Measurements from ENCODE around the gene LCE1B. TPM values are rescaled to one million over a fixed set of nuclear protein-coding genes. Genes with fewer than 3 reads are reported as not detected.

The LCE1B gene
- total and polyA plus RNA-seq, 4 experiments from 2014 or later: not detected

DNA sequence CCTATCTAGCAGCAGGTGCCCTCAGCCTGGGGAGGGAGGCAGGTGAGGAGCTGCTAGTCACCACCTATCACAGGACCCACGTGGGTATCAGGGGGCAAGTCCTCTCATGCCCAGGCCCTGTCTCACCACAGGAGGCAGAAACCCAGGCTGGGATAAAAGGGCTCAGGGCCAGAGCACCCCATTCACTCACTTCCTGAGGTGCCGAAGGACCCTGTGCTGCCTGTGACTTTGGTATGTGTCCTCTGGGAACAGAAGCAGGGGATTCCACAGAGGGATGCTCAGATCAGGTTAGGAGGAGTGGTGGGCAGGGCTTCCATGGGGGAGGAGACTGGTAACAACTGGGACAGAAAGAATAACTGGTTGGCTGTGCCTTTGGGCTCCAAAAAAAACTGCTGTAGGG lies 25.7 kb upstream of the LCE1B start, which contains the start of gene LCE1E:
LCE1E (plus strand) TSS at position 181 of the 400 bp plus-strand sequence. CDS start 1,043 bp downstream, outside the sequence.
- intact Hi-C loops (cut with micrococcal nuclease): no loop called here
- Mint-ChIP-seq H3K4me3 (no peak within 1 kb of the TSS), H3K9me3 (no peaks in the 10 kb centered on the region), H3K36me3 (no peaks in the 10 kb centered on the region), H3K27me3 (peaks cover 15 to 46% of the 10 kb centered on the region in 2 donors), H3K27ac (no peak within 1 kb of the TSS), H3K4me1 (no peaks in the 10 kb centered on the region)
- Histone ChIP-seq H3K9me3 (ENCODE audit: control insufficient read depth in 1 of 2, low read length in 2 of 2) (no peaks in the 10 kb centered on the region), H3K36me3 (ENCODE audit: insufficient read depth, low read length) (no peaks in the 10 kb centered on the region), H3K4me1 (ENCODE audit: insufficient read depth, low read length) (no peaks in the 10 kb centered on the region), H3K27me3 (ENCODE audit: insufficient read depth, low read length) (peaks cover 4% of the 10 kb centered on the region), H3K4me3 (ENCODE audit: low read length in 2 of 2) (no peak within 1 kb of the TSS), H3K27ac (ENCODE audit: low read depth, low read length) (no peak within 1 kb of the TSS)
- ChIA-PET POLR2A (ENCODE audit: partially characterized antibody) (no interaction called here), CTCF (ENCODE audit: partially characterized antibody) (no interaction called here)
- DNase-seq: no peak

GRCh38 chr1:152795686-152796085 lies 16.1 kb upstream of the LCE1B start:
- Mint-ChIP-seq H3K4me1 (no peaks in the 10 kb centered on the region), H3K36me3 (no peaks in the 10 kb centered on the region), H3K4me3 (no peak overlapping the region), H3K27me3 (peaks cover 5 to 18% of the 10 kb centered on the region in 2 donors), H3K9me3 (peaks cover 0 to 1% (median 0%) of the 10 kb centered on the region in 8 donors), H3K27ac (no peak overlapping the region)
- POLR2A ChIA-PET (ENCODE audit: partially characterized antibody): no interaction called here
- H3K36me3 ChIP-seq (ENCODE audit: insufficient read depth, low read length): no peaks in the 10 kb centered on the region
- intact Hi-C loops (cut with micrococcal nuclease): no loop called here
- no peaks in the 10 kb centered on the region for H3K9me3 ChIP-seq (ENCODE audit: control insufficient read depth in 1 of 2, low read length in 2 of 2)
- CTCF ChIA-PET (ENCODE audit: partially characterized antibody): no interaction called here
- no peak overlapping the region for H3K4me3 ChIP-seq (ENCODE audit: low read length in 2 of 2)
- H3K27ac ChIP-seq (ENCODE audit: low read depth, low read length): no peak overlapping the region
- no peaks in the 10 kb centered on the region for H3K27me3 ChIP-seq (ENCODE audit: insufficient read depth, low read length)
- H3K4me1 ChIP-seq (ENCODE audit: insufficient read depth, low read length): no peaks in the 10 kb centered on the region
- no peak for DNase-seq

DNA sequence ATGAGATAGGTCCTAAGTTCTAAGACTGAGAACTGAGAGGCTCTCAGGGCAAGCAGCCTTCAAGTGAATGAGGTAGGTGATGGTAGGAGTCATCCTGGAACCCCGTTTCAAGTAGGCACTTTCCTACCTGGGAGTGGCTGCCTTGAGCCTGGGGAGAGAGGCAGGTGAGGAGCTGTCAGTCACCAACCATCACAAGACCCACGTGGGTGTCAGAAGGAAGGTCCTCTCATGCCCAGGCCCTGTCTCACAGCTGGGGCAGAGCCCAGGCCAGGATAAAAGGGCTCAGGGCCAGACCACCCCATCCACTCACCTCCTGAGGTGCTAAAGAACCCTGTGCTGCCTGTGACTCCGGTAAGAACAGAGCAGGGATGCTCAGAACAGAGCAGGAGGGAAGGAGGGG lies 15.3 kb upstream of the LCE1B start, which contains the start of gene LCE1D:
LCE1D (plus strand) TSS at position 301 of the 400 bp plus-strand sequence. CDS start 1,074 bp downstream, outside the sequence.
- no peaks in the 10 kb centered on the region for H3K4me1 Mint-ChIP-seq
- intact Hi-C loops (cut with micrococcal nuclease): no loop called here
- H3K27ac Mint-ChIP-seq: no peak within 1 kb of the TSS

GRCh38 chr1:152801333-152801732 lies 10.4 kb upstream of the LCE1B start:
- H3K4me1 Mint-ChIP-seq: no peaks in the 10 kb centered on the region
- H3K36me3 Mint-ChIP-seq: no peaks in the 10 kb centered on the region
- Histone ChIP-seq H3K9me3 (ENCODE audit: control insufficient read depth in 1 of 2, low read length in 2 of 2) (no peaks in the 10 kb centered on the region), H3K27me3 (ENCODE audit: insufficient read depth, low read length) (no peaks in the 10 kb centered on the region), H3K36me3 (ENCODE audit: insufficient read depth, low read length) (no peaks in the 10 kb centered on the region), H3K4me3 (ENCODE audit: low read length in 2 of 2) (no peak overlapping the region), H3K4me1 (ENCODE audit: insufficient read depth, low read length) (no peaks in the 10 kb centered on the region), H3K27ac (ENCODE audit: low read depth, low read length) (no peak overlapping the region)
- intact Hi-C loops (cut with micrococcal nuclease): no loop called here
- no peak overlapping the region for H3K27ac Mint-ChIP-seq
- DNase-seq: no peak
- peaks cover 27% of the 10 kb centered on the region in 2 donors for H3K27me3 Mint-ChIP-seq
- POLR2A ChIA-PET (ENCODE audit: partially characterized antibody): no interaction called here
- CTCF ChIA-PET (ENCODE audit: partially characterized antibody): no interaction called here
- no peak overlapping the region for H3K4me3 Mint-ChIP-seq
- H3K9me3 Mint-ChIP-seq: peaks cover 0 to 2% (median 0%) of the 10 kb centered on the region in 8 donors

More for the DNA sequence above, 15.3 kb upstream of the LCE1B start, which contains the start of gene LCE1D:
- Histone ChIP-seq H3K36me3 (ENCODE audit: insufficient read depth, low read length) (no peaks in the 10 kb centered on the region), H3K27me3 (ENCODE audit: insufficient read depth, low read length) (no peaks in the 10 kb centered on the region), H3K4me3 (ENCODE audit: low read length in 2 of 2) (no peak within 1 kb of the TSS), H3K9me3 (ENCODE audit: control insufficient read depth in 1 of 2, low read length in 2 of 2) (no peaks in the 10 kb centered on the region), H3K27ac (ENCODE audit: low read depth, low read length) (no peak within 1 kb of the TSS), H3K4me1 (ENCODE audit: insufficient read depth, low read length) (no peaks in the 10 kb centered on the region)
- ChIA-PET POLR2A (ENCODE audit: partially characterized antibody) (no interaction called here), CTCF (ENCODE audit: partially characterized antibody) (no interaction called here)
- Mint-ChIP-seq H3K27me3 (peaks cover 11 to 13% of the 10 kb centered on the region in 2 donors), H3K9me3 (peaks cover 0 to 2% (median 0%) of the 10 kb centered on the region in 8 donors), H3K36me3 (no peaks in the 10 kb centered on the region), H3K4me3 (no peak within 1 kb of the TSS)
- DNase-seq: no peak

DNA sequence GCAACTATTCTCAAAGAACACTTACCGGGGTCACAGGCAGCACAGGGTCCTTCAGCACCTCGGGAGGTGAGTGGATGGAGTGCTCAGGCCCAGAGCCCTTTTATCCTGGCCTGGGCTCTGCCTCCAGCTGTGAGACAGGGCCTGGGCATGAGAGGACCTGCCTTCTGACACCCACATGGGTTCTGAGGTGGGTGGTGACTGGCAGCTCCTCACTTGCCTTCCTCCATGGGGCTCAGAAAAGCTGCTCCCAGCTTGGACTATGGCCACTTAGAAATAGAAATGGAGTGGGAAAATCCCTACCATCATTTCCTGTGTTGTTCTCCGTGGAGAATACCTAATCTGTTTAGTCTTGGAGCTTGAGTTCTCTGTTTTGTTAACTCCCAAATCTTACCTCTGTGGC lies 5.2 kb upstream of the LCE1B start, which contains the start of gene LCE1C:
LCE1C (minus strand) TSS at position 76 of the 400 bp plus-strand sequence. CDS start 1,173 bp downstream, outside the sequence.
- intact Hi-C loops (cut with micrococcal nuclease): no loop called here
- Mint-ChIP-seq H3K4me3 (no peak within 1 kb of the TSS), H3K36me3 (no peaks in the 10 kb centered on the region), H3K27me3 (peaks cover 18 to 25% of the 10 kb centered on the region in 2 donors), H3K9me3 (peaks cover 0 to 2% (median 0%) of the 10 kb centered on the region in 8 donors), H3K4me1 (no peaks in the 10 kb centered on the region), H3K27ac (no peak within 1 kb of the TSS)
- POLR2A ChIA-PET (ENCODE audit: partially characterized antibody): no interaction called here
- Histone ChIP-seq H3K9me3 (ENCODE audit: control insufficient read depth in 1 of 2, low read length in 2 of 2) (no peaks in the 10 kb centered on the region), H3K36me3 (ENCODE audit: insufficient read depth, low read length) (no peaks in the 10 kb centered on the region), H3K4me3 (ENCODE audit: low read length in 2 of 2) (no peak within 1 kb of the TSS), H3K27ac (ENCODE audit: low read depth, low read length) (no peak within 1 kb of the TSS), H3K4me1 (ENCODE audit: insufficient read depth, low read length) (no peaks in the 10 kb centered on the region), H3K27me3 (ENCODE audit: insufficient read depth, low read length) (no peaks in the 10 kb centered on the region)
- CTCF ChIA-PET (ENCODE audit: partially characterized antibody): no interaction called here
- DNase-seq: no peak

DNA sequence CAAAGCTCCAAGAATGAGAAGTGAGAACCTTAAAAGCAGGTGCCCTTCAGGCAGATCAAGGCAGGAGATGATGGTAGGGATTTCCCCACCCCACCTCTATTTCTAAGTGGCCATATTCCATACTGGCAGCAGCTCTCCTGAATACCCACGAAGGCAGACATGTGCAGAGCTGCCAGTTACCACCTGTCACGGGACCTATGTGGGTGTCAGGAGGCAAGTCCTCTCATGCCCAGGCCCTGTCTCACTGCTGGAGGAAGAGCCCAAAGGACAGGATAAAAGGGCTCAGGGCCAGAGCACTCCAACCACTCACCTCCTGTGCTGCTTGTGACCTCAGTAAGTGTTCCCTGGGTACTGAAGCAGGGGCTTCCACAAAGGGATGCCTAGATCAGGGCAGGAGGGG lies 721 bp upstream of the LCE1B start:
- Histone ChIP-seq H3K4me1 (ENCODE audit: insufficient read depth, low read length) (no peaks in the 10 kb centered on the region), H3K27me3 (ENCODE audit: insufficient read depth, low read length) (no peaks in the 10 kb centered on the region), H3K9me3 (ENCODE audit: control insufficient read depth in 1 of 2, low read length in 2 of 2) (no peaks in the 10 kb centered on the region), H3K4me3 (ENCODE audit: low read length in 2 of 2) (no peak overlapping the region), H3K36me3 (ENCODE audit: insufficient read depth, low read length) (no peaks in the 10 kb centered on the region), H3K27ac (ENCODE audit: low read depth, low read length) (no peak overlapping the region)
- DNase-seq: no peak
- no peak overlapping the region for H3K27ac Mint-ChIP-seq
- ChIA-PET CTCF (ENCODE audit: partially characterized antibody) (no interaction called here), POLR2A (ENCODE audit: partially characterized antibody) (no interaction called here)
- no peak overlapping the region for H3K4me3 Mint-ChIP-seq
- H3K27me3 Mint-ChIP-seq: peaks cover 3 to 13% of the 10 kb centered on the region in 2 donors
- H3K4me1 Mint-ChIP-seq: no peaks in the 10 kb centered on the region
- H3K36me3 Mint-ChIP-seq: no peaks in the 10 kb centered on the region
- peaks cover 0 to 2% (median 0%) of the 10 kb centered on the region in 8 donors for H3K9me3 Mint-ChIP-seq
- intact Hi-C loops (cut with micrococcal nuclease): no loop called here

- ChIA-PET CTCF (ENCODE audit: partially characterized antibody) (no interaction called here), POLR2A (ENCODE audit: partially characterized antibody) (no interaction called here)
- Mint-ChIP-seq H3K36me3 (no peaks in the 10 kb centered on the region), H3K4me3 (no peak overlapping the region), H3K27ac (no peak overlapping the region), H3K9me3 (no peaks in the 10 kb centered on the region), H3K27me3 (peaks cover 4 to 5% of the 10 kb centered on the region in 2 donors), H3K4me1 (no peaks in the 10 kb centered on the region)
- no peak overlapping the region for H3K4me3 ChIP-seq (ENCODE audit: low read length in 2 of 2)
- no peaks in the 10 kb centered on the region for H3K36me3 ChIP-seq (ENCODE audit: insufficient read depth, low read length)
- intact Hi-C loops (cut with micrococcal nuclease): no loop called here
- no peaks in the 10 kb centered on the region for H3K9me3 ChIP-seq (ENCODE audit: control insufficient read depth in 1 of 2, low read length in 2 of 2)
- H3K4me1 ChIP-seq (ENCODE audit: insufficient read depth, low read length): no peaks in the 10 kb centered on the region
- H3K27me3 ChIP-seq (ENCODE audit: insufficient read depth, low read length): no peaks in the 10 kb centered on the region
- DNase-seq: no peak
- H3K27ac ChIP-seq (ENCODE audit: low read depth, low read length): no peak overlapping the region
These were observed 5.5 kb downstream of the LCE1B start for GRCh38 chr1:152817309-152817708.

GRCh38 chr1:152823294-152823693 lies 11.5 kb downstream of the LCE1B start:
- Histone ChIP-seq H3K36me3 (ENCODE audit: insufficient read depth, low read length) (no peaks in the 10 kb centered on the region), H3K9me3 (ENCODE audit: control insufficient read depth in 1 of 2, low read length in 2 of 2) (no peaks in the 10 kb centered on the region), H3K4me3 (ENCODE audit: low read length in 2 of 2) (no peak overlapping the region), H3K27ac (ENCODE audit: low read depth, low read length) (no peak overlapping the region), H3K27me3 (ENCODE audit: insufficient read depth, low read length) (no peaks in the 10 kb centered on the region), H3K4me1 (ENCODE audit: insufficient read depth, low read length) (no peaks in the 10 kb centered on the region)
- ChIA-PET POLR2A (ENCODE audit: partially characterized antibody) (no interaction called here), CTCF (ENCODE audit: partially characterized antibody) (no interaction called here)
- Mint-ChIP-seq H3K27me3 (peaks cover 18 to 20% of the 10 kb centered on the region in 2 donors), H3K27ac (no peak overlapping the region), H3K4me1 (no peaks in the 10 kb centered on the region), H3K4me3 (no peak overlapping the region), H3K9me3 (peaks cover 0 to 4% (median 0%) of the 10 kb centered on the region in 8 donors), H3K36me3 (no peaks in the 10 kb centered on the region)
- no peak for DNase-seq
- intact Hi-C loops (cut with micrococcal nuclease): no loop called here
